Measurements from ENCODE around the gene RPS8.

RPS8 gene

GRCh38 chr1:44798481-44799365, 23.4 kb downstream of the RPS8 start:
- ChIA-PET CTCF (interaction anchor here (0.6 to 4.2 kb wide), 7 partner anchors 10 to 37 kb away, joined by 3 to 28 read pairs (median 4); partner anchors contain the start of gene BTBD19), POLR2A (interaction anchor here (0.7 to 4.3 kb wide), 4 partner anchors 21 to 723 kb away, joined by 4 to 62 read pairs (median 10); partner anchors contain the start of genes HECTD3, PRDX1, RPS8 and UROD)
- TF ChIP-seq ZNF624 (tag by site-specific recombination; IDR thresholded peaks at IDR 0.05) (no peak), KLF16 (tag by site-specific recombination; IDR thresholded peaks at IDR 0.05) (no peak), ZNF792 (tag by site-specific recombination; IDR thresholded peaks at IDR 0.05) (no peak), ZSCAN5A (tag by site-specific recombination; IDR thresholded peaks at IDR 0.05) (no peak), ZNF585B (tag by site-specific recombination; IDR thresholded peaks at IDR 0.05) (no peak), ZBTB17 (tag by site-specific recombination; IDR thresholded peaks at IDR 0.05) (0 out of 2 replicates have a peak, but pooled peaks have one; percentile 22)
- Histone ChIP-seq H3K4me3 (ENCODE audit: low read depth, low read length) (no peak overlapping the region), H3K9me3 (ENCODE audit: control insufficient read depth, insufficient read depth, low read depth, low read length) (no peaks in the 10 kb centered on the region), H3K27ac (ENCODE audit: extremely low read depth, low read depth, low read length) (peak overlapping the region; percentile 80), H3K36me3 (ENCODE audit: control insufficient read depth in 2 of 2, insufficient read depth in 1 of 2, low read length in 2 of 2) (peaks cover 0 to 21% of the 10 kb centered on the region in 2 experiments; a peak in 1 of 3 replicates), H3K4me1 (ENCODE audit: control insufficient read depth, insufficient read depth, low read length) (no peaks in the 10 kb centered on the region)

GRCh38 chr1:44799770-44800584, 24.6 kb downstream of the RPS8 start, which contains the start of gene PLK3:
PLK3 (plus strand) TSS chr1:44800377; CDS start chr1:44800464, 87 bp downstream.
- no peaks in the 10 kb centered on the region for H3K4me1 ChIP-seq (ENCODE audit: control insufficient read depth, insufficient read depth, low read length)
- no peaks in the 10 kb centered on the region for H3K9me3 ChIP-seq (ENCODE audit: control insufficient read depth, insufficient read depth, low read depth, low read length)
- peaks cover 0 to 31% of the 10 kb centered on the region in 2 experiments; a peak in 1 of 3 replicates for H3K36me3 ChIP-seq (ENCODE audit: control insufficient read depth in 2 of 2, insufficient read depth in 1 of 2, low read length in 2 of 2)
- POLR2A ChIA-PET, result interaction anchor here (0.5 to 4.3 kb wide), 23 partner anchors 9 to 1778 kb away, joined by 3 to 62 read pairs (median 5); partner anchors contain the start of genes BTBD19, EIF2B3, HECTD3 and PTCH2
- H3K4me3 ChIP-seq (ENCODE audit: low read depth, low read length), result peak within 1 kb of the TSS; percentile 70
- CTCF ChIA-PET, result interaction anchor here (0.6 to 4.2 kb wide), 14 partner anchors 9 to 500 kb away, joined by 3 to 28 read pairs (median 3); partner anchors contain the start of gene BTBD19
- H3K27ac ChIP-seq (ENCODE audit: extremely low read depth, low read depth, low read length), result peak within 1 kb of the TSS; percentile 80
- TF ChIP-seq PRDM1 (tag by site-specific recombination; IDR thresholded peaks at IDR 0.05) (no peak), ZNF610 (tag by site-specific recombination; IDR thresholded peaks at IDR 0.05; ENCODE audit: borderline replicate concordance) (0 out of 2 replicates have a peak, but pooled peaks have one; percentile 81), ZSCAN23 (tag by site-specific recombination; IDR thresholded peaks at IDR 0.05) (0 out of 2 replicates have a peak, but pooled peaks have one; percentile 39), ZNF843 (tag by site-specific recombination; IDR thresholded peaks at IDR 0.05) (peak; percentile 79), ZNF24 (tag by site-specific recombination; IDR thresholded peaks at IDR 0.05) (peak; percentile 84), ZNF280C (tag by site-specific recombination; IDR thresholded peaks at IDR 0.05) (no peak), AEBP2 (tag by site-specific recombination; IDR thresholded peaks at IDR 0.05; ENCODE audit: borderline replicate concordance) (no peak), ZNF202 (tag by site-specific recombination; IDR thresholded peaks at IDR 0.05; ENCODE audit: borderline replicate concordance) (no peak), ZNF266 (tag by site-specific recombination; IDR thresholded peaks at IDR 0.05; ENCODE audit: low read depth) (no peak), ZBTB11 (tag by site-specific recombination; conservative IDR thresholded peaks at IDR 0.05; ENCODE audit: low read depth) (peak; percentile 65), TRIM28 (IDR thresholded peaks at IDR 0.05; ENCODE audit: borderline replicate concordance, low read length) (peak; percentile 43; the same call in 1 of the 2 replicates), SALL2 (tag by site-specific recombination; IDR thresholded peaks at IDR 0.05; ENCODE audit: borderline replicate concordance) (no peak), ZNF155 (tag by site-specific recombination; IDR thresholded peaks at IDR 0.05) (no peak), ZNF221 (tag by site-specific recombination; IDR thresholded peaks at IDR 0.05; ENCODE audit: borderline replicate concordance) (no peak; the same call in 1 of the 2 replicates), ZSCAN4 (tag by site-specific recombination; IDR thresholded peaks at IDR 0.05) (peak; percentile 28; the same call in 1 of the 2 replicates)

Data from HEK293 (cell line).